Adipocyte (in vitro differentiated cells): ENCODE results near the gene ARHGAP44.
A peak's percentile ranks its signal among the peaks of the same experiment; 100 is the strongest.

ENCODE experiments used
- DNase-seq: peaks from one replicate; pipeline ENCODE4 v3.0.0-alpha.2; 2015; ENCODE audit warnings: low read depth
- H3K27me3 ChIP-seq: replicated peaks from 2 replicates; pipeline ENCODE4 v1.7.0; 2013; ENCODE audit warnings: mild to moderate bottlenecking, low read length, moderate library complexity; ENCODE audit not compliant: control insufficient read depth, insufficient read depth
- H3K36me3 ChIP-seq: 2 replicates; pipeline ENCODE4 v1.7.0; 2013; ENCODE audit warnings: low read length, mild to moderate bottlenecking, moderate library complexity; ENCODE audit not compliant: control insufficient read depth, insufficient read depth, severe bottlenecking
- H3K4me1 ChIP-seq: 2 replicates; pipeline ENCODE4 v1.7.0; 2013; ENCODE audit warnings: mild to moderate bottlenecking, low read length, moderate library complexity; ENCODE audit not compliant: control insufficient read depth, insufficient read depth
- H3K4me3 ChIP-seq: 2 replicates; pipeline ENCODE4 v1.7.0; 2013; ENCODE audit warnings: mild to moderate bottlenecking, low read length, moderate library complexity
- H3K9ac ChIP-seq: 2 replicates; pipeline ENCODE4 v1.7.0; 2013; ENCODE audit warnings: mild to moderate bottlenecking, low read length, moderate library complexity
- H3K9me3 ChIP-seq: 2 replicates; pipeline ENCODE4 v1.7.0; 2013; ENCODE audit warnings: mild to moderate bottlenecking, low read length, moderate library complexity; ENCODE audit not compliant: control insufficient read depth

Gene ARHGAP44

GRCh38 chr17:13008461-13008860 lies 219.2 kb downstream of the ARHGAP44 start:
- no peaks in the 10 kb centered on the region for H3K27me3 ChIP-seq
- H3K36me3 ChIP-seq = peaks cover 94% of the 10 kb centered on the region
- H3K4me3 ChIP-seq = no peak overlapping the region
- no peaks in the 10 kb centered on the region for H3K9me3 ChIP-seq
- no peak for DNase-seq
- no peaks in the 10 kb centered on the region for H3K4me1 ChIP-seq
- H3K9ac ChIP-seq = no peak overlapping the region

DNA sequence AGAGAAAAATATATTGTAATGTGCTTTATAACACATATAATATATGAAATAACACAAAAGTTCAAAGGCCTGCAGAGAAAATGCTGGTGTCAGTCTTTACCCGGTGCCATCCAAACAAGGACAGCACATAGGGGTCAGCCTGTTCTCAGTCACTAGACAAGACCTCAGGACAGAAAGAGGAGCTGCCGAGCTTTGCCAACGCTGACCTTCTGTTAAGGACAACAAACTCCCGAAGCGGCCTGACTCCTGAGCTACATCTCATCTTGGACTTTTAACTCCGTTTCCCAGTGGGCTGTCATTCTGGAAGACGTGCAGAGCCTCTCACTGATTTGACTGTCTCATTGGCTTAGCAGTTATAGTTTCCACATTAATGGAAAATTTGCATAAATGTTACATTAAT lies 221.7 kb downstream of the ARHGAP44 start:
- no peak for DNase-seq
- H3K27me3 ChIP-seq = no peaks in the 10 kb centered on the region
- no peak overlapping the region for H3K9ac ChIP-seq
- no peak overlapping the region for H3K4me3 ChIP-seq
- peaks cover 2% of the 10 kb centered on the region for H3K4me1 ChIP-seq
- H3K9me3 ChIP-seq = no peaks in the 10 kb centered on the region
- H3K36me3 ChIP-seq = peaks cover 95% of the 10 kb centered on the region

DNA sequence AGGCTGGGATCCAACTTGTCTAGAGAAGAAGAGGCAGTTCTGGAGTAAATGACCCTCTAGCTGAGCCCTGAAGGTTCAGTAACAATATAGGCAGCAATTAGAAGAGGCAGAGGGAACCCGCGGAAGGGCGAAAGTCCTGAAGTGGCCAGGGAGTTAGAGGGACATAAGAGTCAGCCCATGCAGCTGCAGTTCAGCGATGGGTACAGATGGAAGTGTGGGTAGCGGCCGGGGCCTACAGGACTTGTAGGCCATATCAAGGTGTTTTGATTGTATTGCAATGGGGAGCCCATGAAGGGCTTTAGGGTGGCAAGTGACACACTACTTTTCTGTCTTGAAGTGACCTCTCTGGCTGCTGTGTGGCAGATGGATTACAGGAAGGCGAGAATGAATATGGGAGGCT lies 225.5 kb downstream of the ARHGAP44 start:
- peaks cover 16% of the 10 kb centered on the region for H3K4me1 ChIP-seq
- no peak overlapping the region for H3K9ac ChIP-seq
- peaks cover 65% of the 10 kb centered on the region for H3K36me3 ChIP-seq
- no peaks in the 10 kb centered on the region for H3K27me3 ChIP-seq
- no peak for DNase-seq
- H3K4me3 ChIP-seq = no peak overlapping the region
- no peaks in the 10 kb centered on the region for H3K9me3 ChIP-seq

DNA sequence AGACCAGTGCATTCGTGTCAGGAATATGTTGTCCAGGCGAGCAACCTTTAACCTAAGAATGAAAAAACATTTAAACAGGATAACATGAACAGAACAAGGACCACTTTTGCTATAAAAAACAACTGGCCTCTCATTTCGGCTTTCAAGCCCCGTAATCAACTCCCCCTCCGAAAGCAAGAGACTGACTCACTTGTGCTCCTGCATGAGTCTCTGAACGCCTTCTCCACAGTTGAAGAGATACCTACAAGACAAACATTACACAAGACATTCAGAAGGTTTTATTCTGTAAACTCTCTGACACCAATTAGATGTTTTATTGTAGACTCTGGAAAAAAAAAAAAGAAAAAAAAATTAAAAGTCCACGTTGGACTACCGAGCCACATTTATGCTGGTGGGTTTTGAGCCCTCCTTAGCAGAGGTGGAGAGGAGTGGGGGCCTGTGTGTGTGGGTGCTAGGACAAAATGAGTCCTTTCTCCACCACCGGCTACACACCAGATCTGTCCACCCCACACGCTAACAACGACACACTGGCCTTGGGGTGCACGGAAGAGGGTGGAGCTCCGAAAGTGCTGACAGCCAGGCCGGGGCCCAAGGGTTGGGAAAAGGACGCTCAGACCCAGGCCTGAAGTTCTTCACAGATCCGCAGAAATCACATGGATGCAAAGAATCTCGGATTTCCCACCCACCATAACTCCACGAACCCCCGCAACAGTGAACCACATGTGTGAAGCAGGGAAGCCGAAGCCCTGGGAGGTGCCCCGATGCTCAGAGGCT lies 227.8 kb downstream of the ARHGAP44 start:
- Histone ChIP-seq H3K27me3 (no peaks in the 10 kb centered on the region), H3K4me3 (peak overlapping the region; percentile 91), H3K9ac (peak overlapping the region; percentile 89), H3K36me3 (peaks cover 42% of the 10 kb centered on the region), H3K4me1 (peaks cover 16% of the 10 kb centered on the region), H3K9me3 (no peaks in the 10 kb centered on the region)
- DNase-seq = peak; percentile 12

DNA sequence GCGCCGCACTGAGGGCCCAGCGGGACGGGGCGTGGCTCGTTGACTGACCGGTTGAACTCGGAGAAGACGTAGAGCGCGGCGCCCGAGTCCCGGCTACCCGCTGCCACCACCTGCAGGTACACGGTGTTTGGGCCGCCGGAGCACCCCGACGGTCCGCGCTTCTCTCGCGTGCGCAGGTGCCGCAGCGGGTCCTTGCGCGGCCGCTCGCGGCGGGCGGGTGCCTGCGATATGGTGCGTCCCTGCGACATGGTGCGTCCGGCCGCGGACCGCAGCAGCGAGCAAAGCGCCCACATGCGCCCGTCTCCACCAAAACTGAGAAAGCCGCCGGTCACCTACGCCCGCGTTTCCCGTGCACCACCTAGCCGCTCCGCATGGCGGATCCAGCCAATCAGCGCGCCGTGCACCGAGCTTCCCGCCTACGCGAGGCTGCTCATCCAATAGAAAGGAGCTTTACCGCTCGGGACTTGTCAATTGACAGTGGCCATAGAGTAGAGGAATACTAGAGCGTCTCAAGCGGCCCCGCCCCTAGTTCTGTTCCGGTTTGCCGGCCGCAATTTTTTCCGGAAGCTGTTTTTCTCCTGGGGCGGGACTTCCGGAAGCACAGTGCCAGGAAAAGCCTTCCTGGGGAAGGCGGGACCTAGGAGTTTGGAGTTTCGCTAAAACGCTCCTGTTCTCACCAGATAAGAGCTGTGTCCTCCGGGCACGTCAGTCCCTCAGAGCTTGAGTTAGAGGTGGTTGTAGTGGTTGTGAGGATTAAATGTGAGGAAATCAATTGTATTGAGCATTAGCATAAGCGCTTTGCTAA lies 228.6 kb downstream of the ARHGAP44 start, which contains the start of gene ELAC2:
TSS of gene ELAC2 (minus strand) at position 373 of the 805 bp plus-strand sequence. CDS start at position 293, 80 bp downstream.
- Histone ChIP-seq H3K9me3 (no peaks in the 10 kb centered on the region), H3K9ac (peak within 1 kb of the TSS; percentile 96), H3K36me3 (peaks cover 34% of the 10 kb centered on the region), H3K4me1 (peaks cover 16% of the 10 kb centered on the region), H3K27me3 (no peaks in the 10 kb centered on the region), H3K4me3 (peak within 1 kb of the TSS; percentile 91)
- peak; percentile 100 for DNase-seq

DNA sequence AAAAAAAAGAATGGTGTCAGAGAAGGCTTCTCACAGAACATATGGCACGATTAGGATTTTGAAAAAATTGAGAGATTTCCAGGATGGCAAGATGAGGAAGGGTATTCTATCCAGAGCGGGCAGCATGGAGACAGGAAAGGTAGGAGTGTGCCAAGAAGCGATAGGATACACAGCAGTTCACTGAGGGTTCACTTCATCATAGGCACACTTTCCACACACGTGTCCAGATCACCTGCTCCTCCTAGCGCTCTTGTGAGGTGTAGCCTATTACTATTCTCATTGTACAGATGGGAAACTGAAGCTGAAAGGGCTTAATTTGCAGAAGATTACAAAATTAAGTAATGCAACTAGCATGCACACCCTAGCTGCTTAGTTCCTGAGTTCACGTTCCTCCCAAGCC lies 234.7 kb downstream of the ARHGAP44 start:
- no peak overlapping the region for H3K4me3 ChIP-seq
- no peaks in the 10 kb centered on the region for H3K27me3 ChIP-seq
- H3K4me1 ChIP-seq = no peaks in the 10 kb centered on the region
- no peak overlapping the region for H3K9ac ChIP-seq
- H3K9me3 ChIP-seq = no peaks in the 10 kb centered on the region
- DNase-seq = no peak
- H3K36me3 ChIP-seq = no peaks in the 10 kb centered on the region

DNA sequence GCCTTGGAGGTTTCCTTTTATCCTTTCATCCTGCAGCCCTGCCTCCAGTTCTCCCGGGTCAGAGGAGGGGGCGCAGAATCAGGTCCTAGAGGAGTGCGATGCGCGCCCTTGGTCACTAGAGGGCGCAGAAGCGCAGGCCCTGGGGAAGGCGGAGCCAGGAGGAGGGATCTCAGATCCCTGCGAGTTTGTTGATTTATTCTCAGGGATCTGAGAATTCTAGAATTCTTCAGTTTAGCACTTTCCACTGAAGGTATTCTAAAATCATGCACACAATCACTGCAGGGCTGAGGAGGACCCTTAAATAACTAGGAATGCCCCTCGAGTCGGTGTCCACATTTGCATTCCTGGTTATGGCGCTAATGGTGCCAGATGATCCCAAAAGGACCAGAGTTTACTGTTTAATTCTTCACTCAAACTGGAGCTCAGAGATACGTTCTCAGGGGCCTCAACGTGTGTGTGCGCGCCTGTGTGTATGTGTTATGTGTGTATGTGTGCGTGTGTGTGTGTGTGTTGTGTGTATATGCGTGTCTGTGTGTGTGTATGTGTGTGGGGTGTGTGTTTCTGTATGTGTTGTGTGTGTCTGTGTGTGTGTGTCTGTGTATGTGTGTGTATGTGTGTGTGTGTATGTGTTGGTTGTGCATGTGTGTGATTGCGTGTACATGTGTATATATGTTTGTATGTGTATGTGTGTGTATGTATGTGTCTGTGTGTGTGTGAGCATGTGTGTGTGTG lies 235.4 kb downstream of the ARHGAP44 start:
- H3K27me3 ChIP-seq = no peaks in the 10 kb centered on the region
- no peaks in the 10 kb centered on the region for H3K36me3 ChIP-seq
- no peaks in the 10 kb centered on the region for H3K9me3 ChIP-seq
- H3K4me1 ChIP-seq = no peaks in the 10 kb centered on the region
- peak overlapping the region; percentile 59 for H3K4me3 ChIP-seq
- peak; percentile 78 for DNase-seq
- H3K9ac ChIP-seq = peak overlapping the region; percentile 3

DNA sequence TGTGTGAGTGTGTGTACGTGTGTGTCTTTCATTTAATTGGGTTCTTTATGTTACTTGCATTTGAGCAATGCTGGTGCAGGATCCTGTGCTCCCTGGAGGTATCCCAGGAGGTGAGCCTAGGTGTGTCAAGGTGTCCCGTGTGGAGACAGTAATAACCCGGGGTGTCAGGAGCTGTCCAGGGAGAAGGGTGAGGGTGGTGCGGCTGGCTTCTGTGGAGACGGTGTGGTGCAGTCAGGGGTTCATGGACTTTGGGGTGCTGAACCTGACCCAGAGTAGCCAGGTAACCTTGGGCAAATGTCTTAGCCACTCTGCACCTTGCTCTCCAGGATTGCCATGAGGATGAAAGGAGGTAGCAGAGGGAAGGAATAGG lies 235.9 kb downstream of the ARHGAP44 start:
- Histone ChIP-seq H3K4me1 (no peaks in the 10 kb centered on the region), H3K27me3 (no peaks in the 10 kb centered on the region), H3K4me3 (no peak overlapping the region), H3K9ac (no peak overlapping the region), H3K36me3 (no peaks in the 10 kb centered on the region), H3K9me3 (no peaks in the 10 kb centered on the region)
- DNase-seq = no peak

DNA sequence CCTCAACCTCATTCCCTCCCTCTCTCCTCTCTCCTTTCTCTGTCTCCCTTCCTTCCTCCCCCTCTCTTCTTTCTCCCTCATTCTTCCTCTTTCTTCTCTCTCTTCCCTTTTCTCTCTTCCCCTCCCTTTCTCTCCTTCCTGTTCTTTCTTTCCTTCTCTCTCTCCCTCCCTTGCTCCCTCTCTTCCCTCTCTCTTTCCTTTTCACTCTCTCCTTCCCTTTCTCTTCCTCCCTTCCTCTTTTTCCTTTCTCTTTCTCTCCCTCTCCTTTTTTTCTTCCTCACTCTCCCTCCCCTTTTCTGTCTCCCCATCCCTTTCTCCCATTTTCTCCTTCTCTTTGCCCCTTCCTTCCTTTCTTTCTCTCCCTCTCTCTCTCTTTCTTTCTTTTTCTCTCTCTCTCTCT lies 236.4 kb downstream of the ARHGAP44 start:
- H3K4me1 ChIP-seq = peaks cover 2% of the 10 kb centered on the region
- no peak for DNase-seq
- H3K9me3 ChIP-seq = no peaks in the 10 kb centered on the region
- H3K36me3 ChIP-seq = no peaks in the 10 kb centered on the region
- no peak overlapping the region for H3K9ac ChIP-seq
- H3K4me3 ChIP-seq = no peak overlapping the region
- H3K27me3 ChIP-seq = no peaks in the 10 kb centered on the region

DNA sequence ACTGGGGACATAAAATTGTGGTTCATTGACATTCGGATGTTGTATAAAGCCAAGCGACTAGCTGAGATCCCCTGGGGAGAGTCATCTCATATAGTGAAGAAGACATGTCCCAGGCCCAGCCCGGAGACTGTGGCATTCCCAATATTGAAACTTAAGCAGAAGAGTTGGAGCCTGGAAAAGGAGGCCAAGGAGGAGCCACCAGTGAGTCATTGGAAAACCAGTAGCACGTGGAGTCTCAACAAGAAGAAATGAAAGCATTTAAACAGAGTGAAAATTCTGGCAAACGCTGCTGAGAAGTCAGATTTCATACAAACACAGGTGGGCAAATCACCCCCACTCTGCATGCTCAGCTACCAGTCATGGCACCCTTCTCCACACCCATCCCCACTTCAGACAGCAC lies 237.9 kb downstream of the ARHGAP44 start:
- Histone ChIP-seq H3K4me3 (no peak overlapping the region), H3K4me1 (peaks cover 16% of the 10 kb centered on the region), H3K9ac (no peak overlapping the region), H3K36me3 (no peaks in the 10 kb centered on the region), H3K9me3 (no peaks in the 10 kb centered on the region), H3K27me3 (no peaks in the 10 kb centered on the region)
- DNase-seq = no peak

- Histone ChIP-seq H3K4me1 (peaks cover 16% of the 10 kb centered on the region), H3K4me3 (no peak overlapping the region), H3K9me3 (no peaks in the 10 kb centered on the region), H3K27me3 (no peaks in the 10 kb centered on the region), H3K36me3 (no peaks in the 10 kb centered on the region), H3K9ac (no peak overlapping the region)
- DNase-seq = no peak
Measured at GRCh38 chr17:13029340-13029739, 240.0 kb downstream of the ARHGAP44 start.
